HT1080 (cell line): Measurements from ENCODE around the gene RSPH9. TPM values are rescaled to one million over a fixed set of nuclear protein-coding genes. Genes with fewer than 3 reads are reported as not detected.

Source experiments
- DNase-seq: peaks from one replicate; pipeline ENCODE4 v3.0.0-alpha.2; 2015; ENCODE audit warnings: low read depth
- total RNA-seq: library from RNA; depleted of rRNA; stranded (reverse); fragments of >200 nt; shearing (Covaris generic); gene quantifications from 2 replicates; pipeline ENCODE4 v1.2.3, GENCODE V29; 2014; rRNA removed

Gene RSPH9
- total RNA-seq, 1 experiment from 2014 or later, result not detected

GRCh38 chr6:43707767-43708166, 62.9 kb downstream of the RSPH9 start:
- DNase-seq, result no peak

GRCh38 chr6:43708860-43709653, 64.2 kb downstream of the RSPH9 start:
- no peak for DNase-seq

GRCh38 chr6:43709654-43710303, 64.9 kb downstream of the RSPH9 start:
- no peak for DNase-seq

- no peak for DNase-seq
Observed at GRCh38 chr6:43710576-43710975, 65.7 kb downstream of the RSPH9 start.

- DNase-seq, result no peak
Observed at GRCh38 chr6:43712579-43712978, 67.7 kb downstream of the RSPH9 start.

- no peak for DNase-seq
Observed at GRCh38 chr6:43713643-43714310, 68.9 kb downstream of the RSPH9 start.

GRCh38 chr6:43714311-43715055, 69.6 kb downstream of the RSPH9 start:
- DNase-seq, result no peak

- no peak for DNase-seq
Observed at GRCh38 chr6:43715056-43715788, 70.4 kb downstream of the RSPH9 start.

- no peak for DNase-seq
Observed at GRCh38 chr6:43716099-43716498, 71.3 kb downstream of the RSPH9 start.

- DNase-seq, result no peak
Observed at GRCh38 chr6:43717389-43717788, 72.6 kb downstream of the RSPH9 start.

GRCh38 chr6:43717822-43718221, 73.0 kb downstream of the RSPH9 start:
- no peak for DNase-seq

GRCh38 chr6:43718387-43719105, 73.7 kb downstream of the RSPH9 start:
- DNase-seq, result no peak

GRCh38 chr6:43719511-43719910, 74.7 kb downstream of the RSPH9 start:
- DNase-seq, result no peak

GRCh38 chr6:43720999-43721398, 76.2 kb downstream of the RSPH9 start:
- no peak for DNase-seq

Other genes with a start within 250 kb of the RSPH9 start
- 8.4 and 11.7 TPM in 2 replicates for gene ABCC10, start 217.5 kb upstream of the RSPH9 start, total RNA-seq
- 3.8 and 4.2 TPM in 2 replicates for gene DLK2, start 189.5 kb upstream of the RSPH9 start, total RNA-seq
- gene TJAP1, start 167.5 kb upstream of the RSPH9 start, total RNA-seq, result 19.4 and 21.3 TPM in 2 replicates
- 0.07 and 0.77 TPM in 2 replicates for gene LRRC73, start 134.7 kb upstream of the RSPH9 start, total RNA-seq
- gene YIPF3, start 128.1 kb upstream of the RSPH9 start, total RNA-seq, result 94.2 and 100 TPM in 2 replicates
- 56.6 and 59.3 TPM in 2 replicates for gene POLR1C, start 127.9 kb upstream of the RSPH9 start, total RNA-seq
- gene XPO5, start 69.0 kb upstream of the RSPH9 start, total RNA-seq, result 38.9 and 70.7 TPM in 2 replicates
- gene POLH, start 68.9 kb upstream of the RSPH9 start, total RNA-seq, result 25.9 and 29.1 TPM in 2 replicates
- gene GTPBP2, start 15.8 kb upstream of the RSPH9 start, total RNA-seq, result 32.5 and 33.7 TPM in 2 replicates
- gene MAD2L1BP, start 9.2 kb upstream of the RSPH9 start, total RNA-seq, result 26.9 and 35.2 TPM in 2 replicates
- gene MRPS18A, start 42.8 kb downstream of the RSPH9 start, total RNA-seq, result 102 and 120 TPM in 2 replicates
- 40.2 and 64.5 TPM in 2 replicates for gene VEGFA, start 125.2 kb downstream of the RSPH9 start, total RNA-seq